ENCODE measurements around the gene GRAP. TPM values are rescaled to one million over a fixed set of nuclear protein-coding genes. Genes with fewer than 3 reads are reported as not detected.

Gene GRAP
- polyA plus RNA-seq, 1 experiment, result 0.06 TPM

- no peak overlapping the region for H3K4me3 ChIP-seq (ENCODE audit: low read depth, low read length)
- H3K27me3 ChIP-seq (ENCODE audit: control insufficient read depth, insufficient read depth, low read length), result no peaks in the 10 kb centered on the region
- CTCF ChIA-PET, result interaction anchor here (0.6 kb wide), 1 partner anchor 145 kb away, joined by 3 read pairs; no protein-coding TSS in a partner anchor
- no peak for DNase-seq (ENCODE audit: low read depth)
- POLR2A ChIA-PET, result no interaction called here
- H3K36me3 ChIP-seq (ENCODE audit: control insufficient read depth, insufficient read depth, low read length), result no peaks in the 10 kb centered on the region
- no peak for TF ChIP-seq CTCF (IDR thresholded peaks at IDR 0.05; ENCODE audit: insufficient read depth, low read depth, low read length)
Observed at GRCh38 chr17:19013806-19014627, 32.7 kb downstream of the GRAP start.

GRCh38 chr17:19013226-19013625, 33.5 kb downstream of the GRAP start:
- TF ChIP-seq CTCF (IDR thresholded peaks at IDR 0.05; ENCODE audit: insufficient read depth, low read depth, low read length), result no peak
- no peaks in the 10 kb centered on the region for H3K36me3 ChIP-seq (ENCODE audit: control insufficient read depth, insufficient read depth, low read length)
- no peak for DNase-seq (ENCODE audit: low read depth)
- ChIA-PET POLR2A (no interaction called here), CTCF (interaction anchor here (1.5 kb wide), 1 partner anchor 9 kb away, joined by 4 read pairs; no protein-coding TSS in a partner anchor)
- no peaks in the 10 kb centered on the region for H3K27me3 ChIP-seq (ENCODE audit: control insufficient read depth, insufficient read depth, low read length)
- no peak overlapping the region for H3K4me3 ChIP-seq (ENCODE audit: low read depth, low read length)

- TF ChIP-seq CTCF (IDR thresholded peaks at IDR 0.05; ENCODE audit: insufficient read depth, low read depth, low read length), result no peak
- no peak for DNase-seq (ENCODE audit: low read depth)
- ChIA-PET CTCF (interaction anchor here (0.9 to 1.5 kb wide), 2 partner anchors 10 to 52 kb away, joined by 4 to 6 read pairs; no protein-coding TSS in a partner anchor), POLR2A (no interaction called here)
- Histone ChIP-seq H3K4me3 (ENCODE audit: low read depth, low read length) (no peak overlapping the region), H3K27me3 (ENCODE audit: control insufficient read depth, insufficient read depth, low read length) (no peaks in the 10 kb centered on the region), H3K36me3 (ENCODE audit: control insufficient read depth, insufficient read depth, low read length) (no peaks in the 10 kb centered on the region)
Observed at GRCh38 chr17:19012171-19013080, 34.3 kb downstream of the GRAP start.

GRCh38 chr17:19011581-19011980, 35.2 kb downstream of the GRAP start:
- DNase-seq (ENCODE audit: low read depth), result no peak
- Histone ChIP-seq H3K36me3 (ENCODE audit: control insufficient read depth, insufficient read depth, low read length) (no peaks in the 10 kb centered on the region), H3K4me3 (ENCODE audit: low read depth, low read length) (no peak overlapping the region), H3K27me3 (ENCODE audit: control insufficient read depth, insufficient read depth, low read length) (no peaks in the 10 kb centered on the region)
- CTCF ChIA-PET, result interaction anchor here (0.9 to 1.5 kb wide), 2 partner anchors 11 to 51 kb away, joined by 4 to 6 read pairs; no protein-coding TSS in a partner anchor
- no peak for TF ChIP-seq CTCF (IDR thresholded peaks at IDR 0.05; ENCODE audit: insufficient read depth, low read depth, low read length)
- POLR2A ChIA-PET, result no interaction called here
